ENCODE data around the gene ABCF3.

ABCF3 gene

DNA sequence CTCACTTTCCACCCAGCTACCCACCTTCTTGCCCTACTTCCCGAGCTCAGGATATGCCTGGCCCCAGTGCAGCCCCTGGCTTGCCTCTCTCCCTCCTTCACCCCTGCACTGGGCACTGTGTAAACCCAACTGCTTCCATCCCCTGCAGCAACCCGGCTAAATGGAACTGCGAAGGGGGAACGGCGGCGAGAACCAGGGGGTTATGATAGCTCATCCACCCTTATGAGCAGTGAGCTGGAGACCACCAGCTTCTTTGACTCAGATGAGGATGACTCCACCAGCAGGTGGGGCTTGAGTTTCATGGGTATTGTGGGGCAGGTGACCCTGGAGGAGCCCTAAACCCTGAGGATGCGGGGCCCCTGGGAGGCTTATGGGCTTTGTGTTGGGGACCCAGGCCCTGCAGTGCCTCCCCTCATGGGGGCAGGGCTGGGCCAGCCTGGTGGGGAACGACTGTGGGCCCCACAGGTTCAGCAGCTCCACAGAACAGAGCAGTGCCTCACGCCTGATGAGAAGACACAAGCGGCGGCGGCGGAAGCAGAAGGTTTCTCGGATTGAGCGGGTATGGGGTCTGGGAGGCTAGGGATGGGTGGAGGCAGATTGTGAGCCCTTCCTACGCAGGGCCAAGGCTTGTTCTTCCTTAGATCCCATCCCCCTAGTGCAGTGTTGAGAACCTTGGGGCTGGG lies 21.2 kb upstream of the ABCF3 start:
- no peak for DNase-seq (ENCODE audit: low read depth, low spot score)
- POLR2A ChIA-PET: no interaction called here
- CTCF ChIA-PET: interaction anchor here (0.8 to 1.0 kb wide), 3 partner anchors 76 to 269 kb away, joined by 3 read pairs; no protein-coding TSS in a partner anchor
- no peak overlapping the region for H3K4me3 ChIP-seq (ENCODE audit: low read depth, low read length)
- TF ChIP-seq, protein P1, sequence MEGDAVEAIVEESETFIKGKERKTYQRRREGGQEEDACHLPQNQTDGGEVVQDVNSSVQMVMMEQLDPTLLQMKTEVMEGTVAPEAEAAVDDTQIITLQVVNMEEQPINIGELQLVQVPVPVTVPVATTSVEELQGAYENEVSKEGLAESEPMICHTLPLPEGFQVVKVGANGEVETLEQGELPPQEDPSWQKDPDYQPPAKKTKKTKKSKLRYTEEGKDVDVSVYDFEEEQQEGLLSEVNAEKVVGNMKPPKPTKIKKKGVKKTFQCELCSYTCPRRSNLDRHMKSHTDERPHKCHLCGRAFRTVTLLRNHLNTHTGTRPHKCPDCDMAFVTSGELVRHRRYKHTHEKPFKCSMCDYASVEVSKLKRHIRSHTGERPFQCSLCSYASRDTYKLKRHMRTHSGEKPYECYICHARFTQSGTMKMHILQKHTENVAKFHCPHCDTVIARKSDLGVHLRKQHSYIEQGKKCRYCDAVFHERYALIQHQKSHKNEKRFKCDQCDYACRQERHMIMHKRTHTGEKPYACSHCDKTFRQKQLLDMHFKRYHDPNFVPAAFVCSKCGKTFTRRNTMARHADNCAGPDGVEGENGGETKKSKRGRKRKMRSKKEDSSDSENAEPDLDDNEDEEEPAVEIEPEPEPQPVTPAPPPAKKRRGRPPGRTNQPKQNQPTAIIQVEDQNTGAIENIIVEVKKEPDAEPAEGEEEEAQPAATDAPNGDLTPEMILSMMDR (IDR thresholded peaks at IDR 0.05; ENCODE audit: insufficient read depth, low read length, missing control alignments): no peak

DNA sequence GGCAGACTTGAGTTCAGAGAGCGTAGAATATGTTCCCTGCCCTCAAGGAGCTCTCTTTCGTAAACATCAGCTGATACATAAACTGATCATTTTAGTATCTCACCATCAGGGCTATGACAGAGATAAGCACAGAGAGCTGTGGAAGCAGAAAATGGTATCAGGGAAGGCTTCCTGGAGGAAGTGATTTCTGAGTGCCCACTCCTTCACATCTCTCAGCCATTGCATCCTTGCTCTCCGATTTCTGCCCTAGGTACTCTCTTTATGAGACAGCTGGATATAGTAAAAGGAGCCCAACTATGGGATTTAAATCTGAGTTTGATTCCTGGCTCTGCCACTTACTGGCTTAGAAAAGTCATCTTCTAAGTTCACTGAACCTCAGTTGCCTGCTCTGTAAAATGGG lies 20.5 kb upstream of the ABCF3 start:
- DNase-seq (ENCODE audit: low read depth, low spot score): no peak
- POLR2A ChIA-PET: no interaction called here
- TF ChIP-seq, protein P1 (IDR thresholded peaks at IDR 0.05; ENCODE audit: insufficient read depth, low read length, missing control alignments): no peak
- no peak overlapping the region for H3K4me3 ChIP-seq (ENCODE audit: low read depth, low read length)
- CTCF ChIA-PET: interaction anchor here (1.0 kb wide), 2 partner anchors 84 to 270 kb away, joined by 3 read pairs; no protein-coding TSS in a partner anchor

DNA sequence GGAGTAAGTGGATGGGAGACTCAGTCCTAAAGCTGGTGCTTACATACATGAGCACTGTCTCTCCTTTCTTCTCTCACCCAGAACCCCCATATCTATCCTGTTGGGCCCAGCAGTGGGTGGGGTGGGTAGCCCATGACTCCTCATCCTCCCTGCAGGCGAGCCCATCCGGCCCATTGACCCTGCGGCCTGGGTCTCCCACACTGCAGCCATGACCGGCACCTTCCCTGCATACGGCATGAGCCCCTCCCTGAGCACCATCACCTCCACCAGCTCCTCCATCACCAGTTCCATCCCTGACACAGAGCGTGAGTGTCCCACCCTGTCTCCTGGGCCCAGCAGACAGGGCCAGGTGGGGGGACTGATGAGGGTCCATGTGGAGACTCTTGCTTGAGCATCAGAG lies 19.3 kb upstream of the ABCF3 start:
- H3K4me3 ChIP-seq (ENCODE audit: low read depth, low read length): no peak overlapping the region
- TF ChIP-seq, protein P1 (IDR thresholded peaks at IDR 0.05; ENCODE audit: insufficient read depth, low read length, missing control alignments): no peak
- ChIA-PET POLR2A (no interaction called here), CTCF (no interaction called here)
- no peak for DNase-seq (ENCODE audit: low read depth, low spot score)

DNA sequence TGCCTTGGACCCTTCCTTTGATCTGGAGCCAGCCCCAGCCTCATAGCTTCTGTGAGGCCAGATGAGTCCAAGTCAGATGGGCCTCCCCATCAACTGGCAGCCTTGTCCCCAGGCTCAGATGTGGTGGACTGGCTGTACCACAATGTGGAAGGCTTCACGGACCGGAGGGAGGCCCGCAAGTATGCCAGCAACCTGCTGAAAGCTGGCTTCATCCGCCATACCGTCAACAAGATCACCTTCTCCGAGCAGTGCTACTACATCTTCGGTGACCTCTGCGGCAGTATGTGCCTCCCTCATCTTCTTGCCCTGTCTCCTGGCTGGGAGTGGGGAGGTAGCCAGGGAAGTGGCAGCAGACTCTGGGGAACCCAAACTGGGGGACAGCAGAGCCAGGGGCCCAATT lies 18.2 kb upstream of the ABCF3 start:
- ChIA-PET CTCF (no interaction called here), POLR2A (interaction anchor here (1.6 to 2.2 kb wide), 2 partner anchors 9 to 12 kb away, joined by 5 to 11 read pairs; partner anchors contain the start of gene DVL3)

DNA sequence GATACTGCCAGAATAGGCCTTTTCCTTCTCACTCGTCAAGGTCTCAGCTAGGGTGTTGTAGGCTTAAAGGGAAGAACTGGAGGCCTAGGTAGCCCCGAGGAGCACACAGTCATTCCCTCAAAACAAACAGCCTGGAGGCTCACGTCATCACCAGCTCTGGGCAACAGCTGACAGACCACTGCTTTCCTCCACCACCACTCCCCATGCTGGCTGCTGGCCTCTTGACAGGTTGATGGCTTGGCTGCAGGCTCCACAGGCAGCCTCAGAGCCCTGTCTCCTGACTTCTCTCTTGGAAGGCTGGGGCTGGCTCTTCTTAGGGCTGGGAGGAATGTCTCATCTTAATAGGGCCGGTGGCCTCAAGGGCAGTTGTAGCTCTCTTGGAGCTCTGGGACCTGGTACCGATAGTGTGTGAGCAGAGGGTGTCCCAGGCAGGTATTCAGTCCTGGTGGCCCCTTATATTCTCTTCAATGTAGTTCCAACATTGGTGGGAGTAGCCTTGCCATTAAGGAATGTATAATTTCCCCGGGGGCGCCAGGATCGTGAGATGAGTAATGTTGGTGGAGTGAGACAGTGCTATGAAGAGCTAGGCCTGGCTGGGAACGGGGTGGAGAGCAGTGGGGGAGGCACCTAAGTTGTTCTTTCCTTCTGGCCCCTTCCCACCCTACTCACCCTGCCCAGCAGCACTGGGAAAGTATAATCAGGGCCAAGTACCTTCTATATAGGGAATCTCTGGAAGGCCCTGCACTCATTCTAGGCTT lies 17.5 kb upstream of the ABCF3 start:
- H3K4me3 ChIP-seq (ENCODE audit: low read depth, low read length): no peak overlapping the region
- ChIA-PET CTCF (interaction anchor here (0.8 to 1.1 kb wide), 3 partner anchors 8 to 81 kb away, joined by 3 read pairs; partner anchors contain the start of gene EEF1AKMT4), POLR2A (interaction anchor here (0.8 to 2.2 kb wide), 5 partner anchors 8 to 17 kb away, joined by 4 to 11 read pairs (median 5); partner anchors contain the start of genes ABCF3 and DVL3)
- TF ChIP-seq, protein P1 (IDR thresholded peaks at IDR 0.05; ENCODE audit: insufficient read depth, low read length, missing control alignments): no peak
- DNase-seq (ENCODE audit: low read depth, low spot score): no peak

More for the DNA sequence above, 18.2 kb upstream of the ABCF3 start:
- DNase-seq (ENCODE audit: low read depth, low spot score): no peak
- no peak overlapping the region for H3K4me3 ChIP-seq (ENCODE audit: low read depth, low read length)
- TF ChIP-seq, protein P1 (IDR thresholded peaks at IDR 0.05; ENCODE audit: insufficient read depth, low read length, missing control alignments): no peak

Data from AG04449 (cell line).